Smooth muscle cell (in vitro differentiated cells): ENCODE results near the gene B4GALT7. TPM values are rescaled to one million over a fixed set of nuclear protein-coding genes. Genes with fewer than 3 reads are reported as not detected.

Source experiments
- DNase-seq: peaks from one replicate; lab custom pipeline; 2025; ENCODE audit not compliant: unreplicated experiment; lab: John Stamatoyannopoulos, UW
- H2AFZ ChIP-seq: fragments of 200-600 bp; sonication (generic); 2 replicates; pipeline ENCODE4 v1.6.0; 2016; ENCODE audit warnings: antibody characterized with exemption, low read depth, mild to moderate bottlenecking
- H3F3A ChIP-seq: fragments of 200-600 bp; sonication (generic); 2 replicates; pipeline ENCODE4 v1.6.0; 2017; ENCODE audit warnings: antibody characterized with exemption, low read depth
- H3K27ac ChIP-seq: fragments of 200-600 bp; sonication (generic); 2 replicates; pipeline ENCODE4 v1.5.1; 2016; ENCODE audit warnings: low read depth, mild to moderate bottlenecking
- H3K27me3 ChIP-seq: fragments of 200-600 bp; sonication (generic); 2 replicates; pipeline ENCODE4 v1.6.1; 2016; ENCODE audit warnings: low read depth, mild to moderate bottlenecking
- H3K36me3 ChIP-seq: fragments of 200-600 bp; sonication (generic); 2 replicates; pipeline ENCODE4 v1.5.1; 2016; ENCODE audit warnings: low read depth
- H3K4me1 ChIP-seq: fragments of 200-600 bp; sonication (generic); 2 replicates; pipeline ENCODE4 v1.5.1; 2016; ENCODE audit warnings: low read depth
- H3K4me2 ChIP-seq: fragments of 200-600 bp; sonication (generic); 2 replicates; pipeline ENCODE4 v1.6.0; 2016; ENCODE audit warnings: mild to moderate bottlenecking
- H3K4me3 ChIP-seq: fragments of 200-600 bp; sonication (generic); 2 replicates; pipeline ENCODE4 v1.5.1; 2016; ENCODE audit warnings: mild to moderate bottlenecking
- H3K79me2 ChIP-seq: fragments of 200-600 bp; sonication (generic); 2 replicates; pipeline ENCODE4 v1.6.0; 2016; ENCODE audit warnings: low read depth, mild to moderate bottlenecking
- H3K9ac ChIP-seq: fragments of 200-600 bp; sonication (generic); 2 replicates; pipeline ENCODE4 v1.6.0; 2016; ENCODE audit warnings: low read depth
- H3K9me3 ChIP-seq: fragments of 200-600 bp; sonication (generic); replicated peaks from 2 replicates; pipeline ENCODE4 v1.5.1; 2016; ENCODE audit warnings: low read depth
- H4K20me1 ChIP-seq: fragments of 200-600 bp; sonication (generic); 2 replicates; pipeline ENCODE4 v1.6.0; 2016; ENCODE audit warnings: low read depth
- WGBS: methylation state at CpG from one replicate; pipeline ENCODE4 v1.1.7; 2016; ENCODE audit warnings: low lambda C conversion rate; 5-methylcytosine and 5-hydroxymethylcytosine counted together
- polyA plus RNA-seq: library from polyadenylated mRNA; unstranded; fragments of >200 nt; fragmentation: Nextera tagmentation; extraction: Ambion mirVana; gene quantifications from 2 replicates; pipeline ENCODE4 v1.2.1, GENCODE V29; 2016
- total RNA-seq: library from RNA; depleted of rRNA; stranded (reverse); fragments of >200 nt; gene quantifications from 2 replicates; pipeline ENCODE4 v1.2.3, GENCODE V29; 2014
- TF ChIP-seq, protein P1 (sequence below): fragments of 200-600 bp; sonication (generic); IDR thresholded peaks from 2 replicates; pipeline ENCODE4 v1.5.1; 2017; ENCODE audit warnings: borderline replicate concordance, mild to moderate bottlenecking, antibody characterized with exemption; ENCODE audit not compliant: insufficient read depth, poor library complexity, severe bottlenecking

Gene B4GALT7
- total and polyA plus RNA-seq, 2 experiments from 2014 or later, result 34.6 to 72.8 TPM

DNA sequence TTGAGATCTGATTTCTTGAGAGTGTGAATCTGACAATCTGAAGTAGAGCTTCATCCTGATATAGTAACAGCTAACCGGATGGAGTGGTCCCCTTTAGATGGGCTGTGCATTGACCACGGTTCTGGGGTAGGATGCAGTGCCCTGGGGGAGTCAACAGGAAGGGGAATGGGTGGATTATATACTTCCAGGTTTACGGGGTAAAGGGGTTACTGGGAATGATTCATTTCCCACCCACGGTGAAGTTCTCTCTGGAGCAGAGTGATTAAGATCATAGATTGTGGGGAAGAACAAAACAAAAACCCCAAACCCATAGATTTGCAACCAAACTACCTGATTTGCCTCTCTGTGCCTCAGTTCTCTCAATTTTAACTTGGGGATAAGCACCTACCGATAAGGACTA, 1.5 kb upstream of the B4GALT7 start:
- Histone ChIP-seq H3K4me1 (peaks cover 4% of the 10 kb centered on the region), H3K27me3 (no peaks in the 10 kb centered on the region), H4K20me1 (peaks cover 28% of the 10 kb centered on the region), H3K9me3 (no peaks in the 10 kb centered on the region), H3F3A (peaks cover 28% of the 10 kb centered on the region), H3K36me3 (no peaks in the 10 kb centered on the region), H3K27ac (no peak overlapping the region), H2AFZ (no peak overlapping the region), H3K79me2 (peaks cover 14% of the 10 kb centered on the region), H3K4me2 (peak overlapping the region; percentile 93), H3K4me3 (no peak overlapping the region), H3K9ac (no peak overlapping the region)
- 59% methylated on average over 5 of the region's 5 CpGs for WGBS
- DNase-seq, result no peak
- TF ChIP-seq, protein P1, sequence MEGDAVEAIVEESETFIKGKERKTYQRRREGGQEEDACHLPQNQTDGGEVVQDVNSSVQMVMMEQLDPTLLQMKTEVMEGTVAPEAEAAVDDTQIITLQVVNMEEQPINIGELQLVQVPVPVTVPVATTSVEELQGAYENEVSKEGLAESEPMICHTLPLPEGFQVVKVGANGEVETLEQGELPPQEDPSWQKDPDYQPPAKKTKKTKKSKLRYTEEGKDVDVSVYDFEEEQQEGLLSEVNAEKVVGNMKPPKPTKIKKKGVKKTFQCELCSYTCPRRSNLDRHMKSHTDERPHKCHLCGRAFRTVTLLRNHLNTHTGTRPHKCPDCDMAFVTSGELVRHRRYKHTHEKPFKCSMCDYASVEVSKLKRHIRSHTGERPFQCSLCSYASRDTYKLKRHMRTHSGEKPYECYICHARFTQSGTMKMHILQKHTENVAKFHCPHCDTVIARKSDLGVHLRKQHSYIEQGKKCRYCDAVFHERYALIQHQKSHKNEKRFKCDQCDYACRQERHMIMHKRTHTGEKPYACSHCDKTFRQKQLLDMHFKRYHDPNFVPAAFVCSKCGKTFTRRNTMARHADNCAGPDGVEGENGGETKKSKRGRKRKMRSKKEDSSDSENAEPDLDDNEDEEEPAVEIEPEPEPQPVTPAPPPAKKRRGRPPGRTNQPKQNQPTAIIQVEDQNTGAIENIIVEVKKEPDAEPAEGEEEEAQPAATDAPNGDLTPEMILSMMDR, result no peak

GRCh38 chr5:177600508-177601018, 631 bp downstream of the B4GALT7 start:
- Histone ChIP-seq H3K27me3 (no peaks in the 10 kb centered on the region), H3K4me3 (peak overlapping the region; percentile 93), H4K20me1 (peaks cover 10% of the 10 kb centered on the region), H3K4me1 (peaks cover 4% of the 10 kb centered on the region), H3K9me3 (no peaks in the 10 kb centered on the region), H3K9ac (peak overlapping the region; percentile 88), H3K27ac (peak overlapping the region; percentile 82), H3K4me2 (peak overlapping the region; percentile 93), H3F3A (peaks cover 21% of the 10 kb centered on the region), H3K79me2 (peaks cover 11% of the 10 kb centered on the region), H2AFZ (no peak overlapping the region), H3K36me3 (no peaks in the 10 kb centered on the region)
- no peak for DNase-seq
- TF ChIP-seq, protein P1, result no peak
- WGBS, result 17% methylated on average over 14 of the region's 16 CpGs

GRCh38 chr5:177601126-177601525, 1.2 kb downstream of the B4GALT7 start:
- no peaks in the 10 kb centered on the region for H3K9me3 ChIP-seq
- peaks cover 7% of the 10 kb centered on the region for H4K20me1 ChIP-seq
- H3K4me1 ChIP-seq, result peaks cover 4% of the 10 kb centered on the region
- DNase-seq, result no peak
- H3K79me2 ChIP-seq, result peaks cover 11% of the 10 kb centered on the region
- no peak overlapping the region for H2AFZ ChIP-seq
- H3K4me2 ChIP-seq, result peak overlapping the region; percentile 93
- H3K4me3 ChIP-seq, result peak overlapping the region; percentile 93
- H3K9ac ChIP-seq, result peak overlapping the region; percentile 88
- TF ChIP-seq, protein P1, result no peak
- no peaks in the 10 kb centered on the region for H3K36me3 ChIP-seq
- no peaks in the 10 kb centered on the region for H3K27me3 ChIP-seq
- 98% methylated on average over 11 of the region's 11 CpGs for WGBS
- peaks cover 15% of the 10 kb centered on the region for H3F3A ChIP-seq
- peak overlapping the region; percentile 82 for H3K27ac ChIP-seq
